DND-41 (cell line): ENCODE measurements around the gene RCAN1.

Experiments
- ATAC-seq: fragments of 200-7000 bp; cut with Tn5 transposase; 3 replicates; pipeline ENCODE4 v1.9.1; 2021; ENCODE audit warnings: low read depth; ENCODE audit not compliant: insufficient read depth
- DNase-seq: peaks from one replicate; pipeline ENCODE4 v3.0.0-alpha.2; 2020
- H2AFZ ChIP-seq: 2 replicates; pipeline ENCODE4 v1.6.0; 2012; ENCODE audit warnings: low read depth, low read length
- H3K27ac ChIP-seq: 2 replicates; pipeline ENCODE4 v1.5.1; 2012; ENCODE audit warnings: low read length, inconsistent platforms
- H3K27me3 ChIP-seq: fragments of 200-600 bp; sonication (generic); 2 replicates; pipeline ENCODE4 v1.6.0; 2012; ENCODE audit warnings: low read length, mild to moderate bottlenecking, inconsistent platforms; ENCODE audit not compliant: insufficient read depth, poor library complexity
- H3K36me3 ChIP-seq: 2 replicates; pipeline ENCODE4 v1.5.1; 2012; ENCODE audit warnings: low read length, inconsistent platforms; ENCODE audit not compliant: insufficient read depth
- H3K4me1 ChIP-seq: 2 replicates; pipeline ENCODE4 v1.5.1; 2012; ENCODE audit warnings: mild to moderate bottlenecking, low read length; ENCODE audit not compliant: insufficient read depth
- H3K4me2 ChIP-seq: 2 replicates; pipeline ENCODE4 v1.6.0; 2012; ENCODE audit warnings: mild to moderate bottlenecking, moderate library complexity, low read length, inconsistent platforms; ENCODE audit not compliant: insufficient read depth
- H3K4me3 ChIP-seq, 2 experiments: fragments of 200-600 bp in 1 of 2; shearing (Covaris generic) in 1 of 2; 2 replicates each; pipeline ENCODE4 v1.5.1; 2012 to 2016; ENCODE audit warnings: inconsistent platforms in 2 of 2, low read length in 2 of 2, mild to moderate bottlenecking in 2 of 2, low read depth in 1 of 2, moderate library complexity in 1 of 2
- H3K79me2 ChIP-seq: 2 replicates; pipeline ENCODE4 v1.6.0; 2012; ENCODE audit warnings: low read length, inconsistent platforms; ENCODE audit not compliant: insufficient read depth
- H3K9ac ChIP-seq: 2 replicates; pipeline ENCODE4 v1.6.0; 2012; ENCODE audit warnings: low read depth, mild to moderate bottlenecking, inconsistent platforms, low read length, moderate library complexity
- H3K9me3 ChIP-seq: 2 replicates; pipeline ENCODE4 v1.5.1; 2012; ENCODE audit warnings: low read length, moderate library complexity, mild to moderate bottlenecking, inconsistent platforms; ENCODE audit not compliant: insufficient read depth, severe bottlenecking
- H4K20me1 ChIP-seq: 2 replicates; pipeline ENCODE4 v1.6.0; 2012; ENCODE audit warnings: low read length; ENCODE audit not compliant: insufficient read depth
- EZH2 ChIP-seq: IDR thresholded peaks from 3 replicates; pipeline ENCODE4 v1.6.1; 2012; ENCODE audit warnings: borderline replicate concordance, low read depth, mild to moderate bottlenecking, moderate library complexity, low read length, inconsistent platforms; ENCODE audit not compliant: severe bottlenecking
- TF ChIP-seq, protein P1 (sequence below): IDR thresholded peaks from 2 replicates; pipeline ENCODE4 v1.5.1; 2012; ENCODE audit warnings: borderline replicate concordance, low read length, moderate library complexity, mild to moderate bottlenecking; ENCODE audit not compliant: poor library complexity, severe bottlenecking; ENCODE audit errors: extremely low read depth

The RCAN1 gene

GRCh38 chr21:34630536-34631143 lies 15.7 kb upstream of the RCAN1 start:
- Histone ChIP-seq H3K27me3 (no peaks in the 10 kb centered on the region), H2AFZ (no peak overlapping the region), H3K4me2 (no peak overlapping the region), H3K27ac (no peak overlapping the region), H3K4me1 (no peaks in the 10 kb centered on the region), H4K20me1 (no peaks in the 10 kb centered on the region), H3K36me3 (no peaks in the 10 kb centered on the region), H3K4me3 (no peak overlapping the region), H3K79me2 (no peaks in the 10 kb centered on the region), H3K9ac (no peak overlapping the region), H3K9me3 (no peaks in the 10 kb centered on the region)
- TF ChIP-seq, protein P1, sequence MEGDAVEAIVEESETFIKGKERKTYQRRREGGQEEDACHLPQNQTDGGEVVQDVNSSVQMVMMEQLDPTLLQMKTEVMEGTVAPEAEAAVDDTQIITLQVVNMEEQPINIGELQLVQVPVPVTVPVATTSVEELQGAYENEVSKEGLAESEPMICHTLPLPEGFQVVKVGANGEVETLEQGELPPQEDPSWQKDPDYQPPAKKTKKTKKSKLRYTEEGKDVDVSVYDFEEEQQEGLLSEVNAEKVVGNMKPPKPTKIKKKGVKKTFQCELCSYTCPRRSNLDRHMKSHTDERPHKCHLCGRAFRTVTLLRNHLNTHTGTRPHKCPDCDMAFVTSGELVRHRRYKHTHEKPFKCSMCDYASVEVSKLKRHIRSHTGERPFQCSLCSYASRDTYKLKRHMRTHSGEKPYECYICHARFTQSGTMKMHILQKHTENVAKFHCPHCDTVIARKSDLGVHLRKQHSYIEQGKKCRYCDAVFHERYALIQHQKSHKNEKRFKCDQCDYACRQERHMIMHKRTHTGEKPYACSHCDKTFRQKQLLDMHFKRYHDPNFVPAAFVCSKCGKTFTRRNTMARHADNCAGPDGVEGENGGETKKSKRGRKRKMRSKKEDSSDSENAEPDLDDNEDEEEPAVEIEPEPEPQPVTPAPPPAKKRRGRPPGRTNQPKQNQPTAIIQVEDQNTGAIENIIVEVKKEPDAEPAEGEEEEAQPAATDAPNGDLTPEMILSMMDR, result peak; percentile 87
- no peak for TF ChIP-seq EZH2
- ATAC-seq (peak; percentile 87), DNase-seq (peak; percentile 52)

DNA sequence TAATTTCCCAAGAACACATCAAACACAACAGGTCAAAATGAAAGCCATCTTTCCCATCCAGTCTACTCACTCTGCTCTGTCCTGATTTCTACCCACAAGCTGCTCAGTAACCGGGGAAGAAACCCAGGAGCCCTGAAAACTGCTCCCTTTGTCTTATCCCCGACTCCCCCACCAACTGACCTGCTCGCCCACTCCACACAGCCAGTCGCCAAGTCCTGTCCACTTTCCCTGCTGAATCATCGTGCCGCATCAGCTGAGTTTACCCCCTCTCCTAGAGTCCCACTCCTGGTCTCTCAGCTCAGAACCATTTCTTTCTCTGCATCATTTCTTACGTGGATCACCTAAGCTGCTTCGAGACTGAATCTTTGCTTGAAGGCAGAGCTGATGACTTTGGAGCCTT lies 11.2 kb upstream of the RCAN1 start:
- no peak overlapping the region for H3K9ac ChIP-seq
- no peaks in the 10 kb centered on the region for H4K20me1 ChIP-seq
- no peak overlapping the region for H3K4me3 ChIP-seq
- H3K4me1 ChIP-seq, result peaks cover 2% of the 10 kb centered on the region
- DNase-seq (no peak), ATAC-seq (no peak)
- TF ChIP-seq EZH2, result no peak
- TF ChIP-seq, protein P1, result no peak
- no peaks in the 10 kb centered on the region for H3K36me3 ChIP-seq
- H3K4me2 ChIP-seq, result no peak overlapping the region
- no peaks in the 10 kb centered on the region for H3K9me3 ChIP-seq
- H2AFZ ChIP-seq, result no peak overlapping the region
- H3K27me3 ChIP-seq, result no peaks in the 10 kb centered on the region
- no peaks in the 10 kb centered on the region for H3K79me2 ChIP-seq
- no peak overlapping the region for H3K27ac ChIP-seq

- no peak overlapping the region for H3K27ac ChIP-seq
- H3K4me1 ChIP-seq, result peaks cover 12% of the 10 kb centered on the region
- H3K9me3 ChIP-seq, result no peaks in the 10 kb centered on the region
- no peak for DNase-seq
- H3K4me2 ChIP-seq, result no peak overlapping the region
- H2AFZ ChIP-seq, result no peak overlapping the region
- no peaks in the 10 kb centered on the region for H3K27me3 ChIP-seq
- TF ChIP-seq, protein P1, result no peak
- TF ChIP-seq EZH2, result no peak
- H3K4me3 ChIP-seq, result no peak overlapping the region
- H4K20me1 ChIP-seq, result no peaks in the 10 kb centered on the region
- no peaks in the 10 kb centered on the region for H3K79me2 ChIP-seq
- no peak overlapping the region for H3K9ac ChIP-seq
- H3K36me3 ChIP-seq, result no peaks in the 10 kb centered on the region
- no peak for ATAC-seq
These were observed 10.2 kb upstream of the RCAN1 start for GRCh38 chr21:34625030-34625593.
